Measurements from ENCODE around the gene PCTP. TPM values are rescaled to one million over a fixed set of nuclear protein-coding genes. Genes with fewer than 3 reads are reported as not detected.

The PCTP gene
- total RNA-seq, 3 donors from 2014 or later, result 19.3 to 29.4 (median 25.0) TPM

DNA sequence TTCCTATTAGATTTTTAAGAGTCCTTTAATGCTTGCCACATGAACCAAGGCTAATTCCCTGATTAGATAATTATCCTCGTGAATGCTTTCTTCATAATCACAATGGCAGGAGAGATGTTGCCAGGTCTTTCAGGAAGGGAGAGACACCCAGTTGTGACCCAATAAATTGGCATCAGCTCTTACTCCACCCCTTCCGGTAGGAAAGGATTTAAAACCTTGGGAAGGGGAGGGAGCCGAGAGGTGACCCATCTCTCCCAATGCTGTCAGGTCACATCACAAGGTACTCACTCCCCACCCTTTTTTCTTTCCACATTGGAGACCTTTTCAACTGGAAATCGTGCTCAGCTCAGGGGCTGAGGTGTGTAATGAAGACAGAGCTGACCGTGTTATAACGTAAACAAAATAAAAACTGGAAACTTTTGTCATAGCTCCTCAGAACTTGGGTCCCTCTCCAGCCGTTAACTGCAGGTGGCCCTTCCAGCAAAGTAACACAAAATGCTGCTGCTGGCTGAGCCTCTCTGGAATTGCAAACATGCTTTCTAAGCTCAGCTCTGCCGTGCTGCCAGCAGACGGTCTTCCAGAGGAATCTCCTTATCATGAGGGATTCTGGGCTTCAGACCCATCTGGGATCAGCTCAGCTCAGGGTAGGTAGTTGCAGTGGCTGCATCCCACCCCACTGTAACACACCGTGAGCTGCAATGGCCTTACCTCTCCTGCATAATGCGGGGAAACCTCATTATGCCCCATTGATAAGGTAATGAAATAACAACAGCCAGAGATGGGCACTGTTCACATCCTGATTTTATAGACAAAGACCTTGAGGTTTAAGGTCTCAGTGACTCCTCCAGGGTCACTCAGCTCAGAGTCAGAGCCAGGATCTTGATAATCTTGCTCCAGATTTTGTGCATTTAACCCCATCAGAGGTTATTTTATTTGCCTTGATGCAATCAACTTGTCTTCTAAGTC lies 43.8 kb upstream of the PCTP start:
- peak overlapping the region in 1 of 2 donors; percentile 28 for H3K27ac ChIP-seq
- H3K4me3 ChIP-seq, result no peak overlapping the region
- TF ChIP-seq POLR2AphosphoS5 (IDR thresholded peaks at IDR 0.05), result no peak
- DNase-seq (ENCODE audit: low spot score in 2 of 2), result no peak
- H3K9me3 ChIP-seq, result no peaks in the 10 kb centered on the region
- no peaks in the 10 kb centered on the region for H3K27me3 ChIP-seq
- H3K36me3 ChIP-seq, result no peaks in the 10 kb centered on the region
- intact Hi-C loops (cut with DNase I; ENCODE audit: low total_unique reads), result no loop called here
- H3K4me1 ChIP-seq, result no peaks in the 10 kb centered on the region

DNA sequence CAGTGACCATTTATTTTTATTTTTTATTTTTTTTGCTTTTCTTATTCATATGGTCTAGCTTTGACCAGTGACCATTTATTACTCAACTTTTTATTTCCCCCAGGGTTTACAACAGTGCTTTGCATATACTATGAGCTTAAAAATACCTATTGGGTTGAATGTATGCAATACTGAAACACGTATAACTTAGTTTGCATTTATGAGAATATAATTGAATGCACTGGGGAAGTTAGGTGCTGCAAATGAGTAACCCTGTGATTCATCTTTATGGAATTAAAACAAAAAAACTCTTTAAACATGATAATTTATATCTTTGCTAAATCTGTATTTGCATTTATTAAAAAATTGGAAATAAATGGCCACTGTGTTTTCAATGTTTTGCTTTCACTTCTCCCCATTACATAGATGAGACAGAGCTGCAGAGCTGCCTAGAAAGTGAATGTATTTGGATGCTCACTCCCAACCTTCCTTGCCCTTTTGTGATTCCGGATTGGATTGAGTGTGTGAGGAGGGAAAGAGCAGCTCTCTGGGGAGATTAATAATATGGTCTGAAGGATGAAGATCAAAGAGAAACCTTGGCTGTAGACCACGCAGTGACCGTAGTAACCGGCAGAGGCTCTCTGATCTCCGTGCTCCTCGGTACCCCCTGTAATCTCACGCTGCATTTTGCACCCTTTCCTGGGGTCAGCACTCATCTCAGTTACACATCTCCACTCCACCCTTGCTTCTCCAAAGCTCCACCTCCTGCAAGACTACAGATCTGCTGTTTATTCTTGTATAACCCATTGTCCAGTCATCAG lies 42.5 kb upstream of the PCTP start:
- intact Hi-C loops (cut with DNase I; ENCODE audit: low total_unique reads), result no loop called here

DNA sequence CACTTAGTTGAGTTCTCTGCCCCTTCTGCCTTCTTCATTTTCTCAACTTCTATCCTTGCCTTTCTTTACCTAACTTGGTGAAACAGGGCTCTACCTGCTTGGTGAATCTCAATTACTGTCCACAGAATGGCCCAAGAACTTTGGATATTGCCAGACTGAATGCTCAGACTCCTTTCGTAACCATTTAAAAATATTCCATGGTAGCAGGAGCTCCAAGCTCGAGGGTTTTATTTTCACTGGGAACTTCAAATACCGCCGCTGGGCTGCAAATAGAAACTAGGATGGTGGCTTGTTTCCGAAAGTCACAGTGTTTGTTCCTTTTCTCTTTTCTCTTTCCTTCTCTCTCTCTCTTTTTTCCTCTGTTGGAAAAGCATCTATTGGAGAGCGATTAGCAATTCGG lies 41.4 kb upstream of the PCTP start:
- Histone ChIP-seq H3K36me3 (no peaks in the 10 kb centered on the region), H3K9me3 (no peaks in the 10 kb centered on the region), H3K27ac (no peak overlapping the region), H3K27me3 (no peaks in the 10 kb centered on the region), H3K4me3 (no peak overlapping the region), H3K4me1 (no peaks in the 10 kb centered on the region)
- intact Hi-C loops (cut with DNase I; ENCODE audit: low total_unique reads), result no loop called here
- DNase-seq (ENCODE audit: low spot score in 2 of 2), result no peak
- TF ChIP-seq, protein P1, sequence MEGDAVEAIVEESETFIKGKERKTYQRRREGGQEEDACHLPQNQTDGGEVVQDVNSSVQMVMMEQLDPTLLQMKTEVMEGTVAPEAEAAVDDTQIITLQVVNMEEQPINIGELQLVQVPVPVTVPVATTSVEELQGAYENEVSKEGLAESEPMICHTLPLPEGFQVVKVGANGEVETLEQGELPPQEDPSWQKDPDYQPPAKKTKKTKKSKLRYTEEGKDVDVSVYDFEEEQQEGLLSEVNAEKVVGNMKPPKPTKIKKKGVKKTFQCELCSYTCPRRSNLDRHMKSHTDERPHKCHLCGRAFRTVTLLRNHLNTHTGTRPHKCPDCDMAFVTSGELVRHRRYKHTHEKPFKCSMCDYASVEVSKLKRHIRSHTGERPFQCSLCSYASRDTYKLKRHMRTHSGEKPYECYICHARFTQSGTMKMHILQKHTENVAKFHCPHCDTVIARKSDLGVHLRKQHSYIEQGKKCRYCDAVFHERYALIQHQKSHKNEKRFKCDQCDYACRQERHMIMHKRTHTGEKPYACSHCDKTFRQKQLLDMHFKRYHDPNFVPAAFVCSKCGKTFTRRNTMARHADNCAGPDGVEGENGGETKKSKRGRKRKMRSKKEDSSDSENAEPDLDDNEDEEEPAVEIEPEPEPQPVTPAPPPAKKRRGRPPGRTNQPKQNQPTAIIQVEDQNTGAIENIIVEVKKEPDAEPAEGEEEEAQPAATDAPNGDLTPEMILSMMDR (IDR thresholded peaks at IDR 0.05), result no peak
- no peak for TF ChIP-seq POLR2A (IDR thresholded peaks at IDR 0.05)
- no peak for TF ChIP-seq POLR2AphosphoS5 (IDR thresholded peaks at IDR 0.05)

More for the DNA sequence above, 42.5 kb upstream of the PCTP start:
- no peak overlapping the region for H3K4me3 ChIP-seq
- no peaks in the 10 kb centered on the region for H3K4me1 ChIP-seq
- no peaks in the 10 kb centered on the region for H3K9me3 ChIP-seq
- no peak for DNase-seq (ENCODE audit: low spot score in 2 of 2)
- no peaks in the 10 kb centered on the region for H3K27me3 ChIP-seq
- H3K36me3 ChIP-seq, result no peaks in the 10 kb centered on the region
- H3K27ac ChIP-seq, result no peak overlapping the region
- TF ChIP-seq POLR2A (IDR thresholded peaks at IDR 0.05), result no peak
- no peak for TF ChIP-seq POLR2AphosphoS5 (IDR thresholded peaks at IDR 0.05)
- TF ChIP-seq, protein P1 (IDR thresholded peaks at IDR 0.05), result no peak

DNA sequence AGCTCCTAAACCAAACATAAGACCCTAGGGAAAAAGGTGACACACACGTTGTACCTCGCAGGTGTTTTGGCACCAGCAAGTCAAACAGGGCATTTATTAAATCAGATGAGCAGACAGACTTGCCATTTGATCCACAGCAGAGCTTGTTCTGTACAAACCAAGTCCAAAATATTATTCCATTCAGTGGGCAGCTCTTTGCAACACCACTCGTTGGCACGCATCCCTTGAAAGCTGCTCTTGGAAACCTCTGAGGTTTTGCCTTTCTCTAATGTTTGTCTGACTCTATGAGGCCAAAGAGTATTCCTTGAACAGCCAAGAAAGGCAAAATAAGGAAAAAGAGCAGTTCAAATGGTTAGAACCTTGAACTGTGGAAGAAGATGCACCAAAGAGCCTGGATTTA lies 40.9 kb upstream of the PCTP start:
- Histone ChIP-seq H3K36me3 (no peaks in the 10 kb centered on the region), H3K27ac (no peak overlapping the region), H3K9me3 (no peaks in the 10 kb centered on the region), H3K4me1 (no peaks in the 10 kb centered on the region), H3K27me3 (no peaks in the 10 kb centered on the region), H3K4me3 (no peak overlapping the region)
- intact Hi-C loops (cut with DNase I; ENCODE audit: low total_unique reads), result no loop called here
- no peak for DNase-seq (ENCODE audit: low spot score in 2 of 2)
- TF ChIP-seq POLR2A (IDR thresholded peaks at IDR 0.05), result no peak
- TF ChIP-seq, protein P1 (IDR thresholded peaks at IDR 0.05), result no peak

GRCh38 chr17:55710410-55710809 lies 40.4 kb upstream of the PCTP start:
- no peak overlapping the region for H3K27ac ChIP-seq
- TF ChIP-seq, protein P1 (IDR thresholded peaks at IDR 0.05), result no peak
- TF ChIP-seq POLR2A (IDR thresholded peaks at IDR 0.05) (no peak), POLR2AphosphoS5 (IDR thresholded peaks at IDR 0.05) (no peak)
- intact Hi-C loops (cut with DNase I; ENCODE audit: low total_unique reads), result no loop called here

More at GRCh38 chr17:55710410-55710809, 40.4 kb upstream of the PCTP start:
- Histone ChIP-seq H3K4me3 (no peak overlapping the region), H3K9me3 (no peaks in the 10 kb centered on the region), H3K4me1 (no peaks in the 10 kb centered on the region), H3K36me3 (no peaks in the 10 kb centered on the region), H3K27me3 (no peaks in the 10 kb centered on the region)
- no peak for DNase-seq (ENCODE audit: low spot score in 2 of 2)
